Peyer's patch (tissue), 4 donors: ENCODE results near the gene PRRG1. TPM values are rescaled to one million over a fixed set of nuclear protein-coding genes. Genes with fewer than 3 reads are reported as not detected.
"Not testable (repeated sequence)": the region's sequence is repeated elsewhere in the genome, so short reads cannot be mapped to it uniquely, and the experiment has no call there.

Experiments used
- DNase-seq, 3 donors: peaks; one replicate each; pipeline ENCODE4 v3.0.0-alpha.2; 2017 to 2019
- H3K27ac ChIP-seq, 4 donors: fragments of 200-600 bp; sonication (generic); one replicate each; pipeline ENCODE4 v1.5.1; 2016 to 2019
- H3K27me3 ChIP-seq, 2 donors: fragments of 200-600 bp; sonication (generic); one replicate each; pipeline ENCODE4 v1.5.1; 2019
- H3K36me3 ChIP-seq, 3 donors: fragments of 200-600 bp; sonication (generic); one replicate each; pipeline ENCODE4 v1.5.1; 2016 to 2019
- H3K4me1 ChIP-seq, 4 donors: fragments of 200-600 bp; sonication (generic); one replicate each; pipeline ENCODE4 v1.5.1; 2016 to 2019
- H3K4me3 ChIP-seq, 4 donors: fragments of 200-600 bp; sonication (generic); 1 replicate in 3 of 4; 2 replicates in 1 of 4; pipeline ENCODE4 v1.5.1; 2016 to 2019; ENCODE audit warnings: mild to moderate bottlenecking in 1 of 4
- H3K9me3 ChIP-seq, 4 donors: fragments of 200-600 bp; sonication (generic); one replicate each; pipeline ENCODE4 v1.5.1; 2016 to 2019; ENCODE audit warnings: mild to moderate bottlenecking in 1 of 4
- CTCF ChIP-seq, 6 experiments: fragments of 450-650 bp in 4 of 6; fragments of 200-600 bp in 2 of 6; sonication (generic) in 1 of 6; IDR thresholded peaks; one replicate each; pipeline ENCODE4 v1.5.1; 2017 to 2019; ENCODE audit warnings: antibody characterized with exemption in 6 of 6, mild to moderate bottlenecking in 3 of 6, moderate library complexity in 1 of 6
- POLR2A ChIP-seq, 2 donors: fragments of 450-650 bp; IDR thresholded peaks; one replicate each; pipeline ENCODE4 v1.5.1; 2017; ENCODE audit warnings: antibody characterized with exemption in 2 of 2, mild to moderate bottlenecking in 2 of 2, moderate library complexity in 2 of 2
- total RNA-seq, 4 donors: library from RNA; depleted of rRNA; stranded (reverse); fragments of >200 nt; gene quantifications; one replicate each; pipeline ENCODE4 v1.1.0, GENCODE V29; 2016

The PRRG1 gene
- total RNA-seq, 4 donors from 2014 or later, result 2.5 to 12.6 (median 9.8) TPM

DNA sequence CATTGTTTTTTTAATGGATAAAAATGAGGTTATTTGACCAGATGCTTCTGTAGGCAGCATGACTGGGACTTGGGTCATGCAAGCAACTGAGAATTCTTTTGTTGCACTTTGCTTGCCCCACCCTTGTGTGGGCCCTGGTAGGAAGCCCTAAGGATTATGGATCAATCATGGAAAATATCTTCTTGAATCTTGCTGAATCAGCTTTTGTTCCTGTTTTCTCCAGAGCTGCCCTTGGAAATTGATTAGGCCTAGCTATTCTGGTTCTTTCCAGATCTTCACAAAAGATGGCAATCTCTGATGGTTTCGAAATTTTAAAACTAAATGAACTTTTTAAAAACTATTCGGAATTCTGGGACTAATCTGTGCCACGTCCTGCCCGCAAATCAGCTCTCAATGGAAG is 58.6 kb downstream of the PRRG1 start:
- no peaks in the 10 kb centered on the region for H3K27me3 ChIP-seq
- DNase-seq, result no peak
- no peaks in the 10 kb centered on the region for H3K36me3 ChIP-seq
- no peaks in the 10 kb centered on the region for H3K9me3 ChIP-seq
- H3K4me3 ChIP-seq, result no peak overlapping the region
- TF ChIP-seq POLR2A (IDR thresholded peaks at IDR 0.05) (no peak), CTCF (IDR thresholded peaks at IDR 0.05) (no peak)
- H3K4me1 ChIP-seq, result no peaks in the 10 kb centered on the region
- no peak overlapping the region for H3K27ac ChIP-seq

- Histone ChIP-seq H3K36me3 (no peaks in the 10 kb centered on the region), H3K27me3 (no peaks in the 10 kb centered on the region), H3K9me3 (no peaks in the 10 kb centered on the region), H3K4me3 (no peak overlapping the region), H3K4me1 (no peaks in the 10 kb centered on the region), H3K27ac (no peak overlapping the region)
- DNase-seq, result no peak
- no peak for TF ChIP-seq POLR2A (IDR thresholded peaks at IDR 0.05)
- TF ChIP-seq CTCF (IDR thresholded peaks at IDR 0.05), result no peak
These were observed 60.1 kb downstream of the PRRG1 start for GRCh38 chrX:37409278-37409677.

- H3K27me3 ChIP-seq, result no peaks in the 10 kb centered on the region
- TF ChIP-seq CTCF (IDR thresholded peaks at IDR 0.05) (no peak), POLR2A (IDR thresholded peaks at IDR 0.05) (no peak)
- DNase-seq, result no peak
- H3K4me1 ChIP-seq, result no peaks in the 10 kb centered on the region
- H3K9me3 ChIP-seq, result no peaks in the 10 kb centered on the region
- no peaks in the 10 kb centered on the region for H3K36me3 ChIP-seq
- H3K27ac ChIP-seq, result no peak overlapping the region
- no peak overlapping the region for H3K4me3 ChIP-seq
These were observed 71.0 kb downstream of the PRRG1 start for GRCh38 chrX:37420185-37420584.

DNA sequence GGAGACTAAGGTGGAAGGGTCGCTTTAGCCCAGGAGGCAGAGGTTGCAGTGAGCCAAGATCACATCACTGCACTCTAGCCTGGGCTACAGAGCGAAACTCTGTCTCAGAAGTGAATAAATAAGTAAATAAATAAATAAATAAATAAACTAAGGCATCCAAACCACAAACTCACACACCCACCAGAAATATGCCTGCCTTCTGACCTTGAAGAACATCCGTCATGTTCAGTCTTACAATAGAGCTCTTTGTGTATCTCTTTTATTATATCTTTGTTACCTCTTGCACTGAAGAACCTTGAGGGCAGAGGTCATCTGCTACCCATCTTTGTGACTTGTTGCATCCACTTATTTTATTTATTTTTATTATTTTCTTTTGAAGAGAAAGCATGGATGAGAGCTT is 71.6 kb downstream of the PRRG1 start:
- Histone ChIP-seq H3K36me3 (no peaks in the 10 kb centered on the region), H3K4me3 (no peak overlapping the region), H3K27ac (no peak overlapping the region), H3K27me3 (no peaks in the 10 kb centered on the region), H3K4me1 (no peaks in the 10 kb centered on the region), H3K9me3 (no peaks in the 10 kb centered on the region)
- DNase-seq, result no peak
- TF ChIP-seq POLR2A (IDR thresholded peaks at IDR 0.05) (no peak), CTCF (IDR thresholded peaks at IDR 0.05) (no peak)

DNA sequence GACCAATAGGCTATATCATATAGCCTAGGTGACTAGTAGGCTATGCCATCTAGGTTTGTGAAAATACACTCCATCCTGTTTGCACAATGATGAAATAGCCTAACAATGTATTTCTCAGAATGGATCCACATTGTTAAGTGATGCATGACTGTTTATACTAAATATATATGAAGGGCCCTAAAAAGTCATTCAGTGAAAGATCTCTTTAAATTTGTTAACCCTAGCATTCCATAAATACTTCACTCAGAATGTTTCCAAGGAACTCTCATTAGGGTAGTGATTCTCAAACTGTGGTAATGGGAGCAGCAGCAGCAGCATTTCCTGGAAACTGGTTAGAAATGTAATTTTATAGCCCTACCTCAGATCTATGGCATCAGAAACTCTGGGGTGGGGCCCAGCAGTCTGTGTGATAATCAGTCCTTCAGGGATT is 74.9 kb downstream of the PRRG1 start:
- no peak for DNase-seq
- Histone ChIP-seq H3K4me3 (no peak overlapping the region), H3K27me3 (no peaks in the 10 kb centered on the region), H3K9me3 (no peaks in the 10 kb centered on the region), H3K36me3 (no peaks in the 10 kb centered on the region), H3K27ac (no peak overlapping the region), H3K4me1 (no peaks in the 10 kb centered on the region)
- TF ChIP-seq POLR2A (IDR thresholded peaks at IDR 0.05) (no peak), CTCF (IDR thresholded peaks at IDR 0.05) (no peak)

GRCh38 chrX:37425370-37425769 is 76.2 kb downstream of the PRRG1 start:
- Histone ChIP-seq H3K4me1 (no peaks in the 10 kb centered on the region), H3K27ac (no peak overlapping the region), H3K4me3 (no peak overlapping the region), H3K36me3 (no peaks in the 10 kb centered on the region), H3K9me3 (no peaks in the 10 kb centered on the region), H3K27me3 (no peaks in the 10 kb centered on the region)
- DNase-seq, result no peak
- TF ChIP-seq POLR2A (IDR thresholded peaks at IDR 0.05), result no peak

DNA sequence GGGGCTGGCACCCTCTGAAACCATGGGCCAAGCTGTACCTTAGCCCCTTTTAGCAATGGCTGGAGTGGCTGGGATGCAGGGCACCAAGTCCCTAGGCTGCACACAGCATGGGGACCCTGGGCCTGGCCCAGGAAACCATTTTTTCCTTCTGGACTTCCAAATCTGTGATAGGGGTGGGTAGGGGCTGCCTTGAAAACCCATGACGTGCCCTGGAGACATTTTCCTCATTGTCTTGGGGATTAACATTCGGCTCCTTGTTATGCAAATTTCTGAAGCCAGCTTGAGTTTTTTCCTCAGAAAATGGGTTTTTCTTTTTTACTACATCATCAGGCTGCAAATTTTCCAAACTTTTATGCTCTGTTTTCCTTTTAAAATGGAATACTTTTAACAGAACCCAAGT is 79.8 kb downstream of the PRRG1 start:
- not testable (repeated sequence) for H3K4me1 ChIP-seq, DNase-seq, H3K36me3 ChIP-seq, H3K27ac ChIP-seq, H3K4me3 ChIP-seq, H3K27me3 ChIP-seq, H3K9me3 ChIP-seq
